HepG2 (cell line): ENCODE measurements around the gene OARD1. TPM values are rescaled to one million over a fixed set of nuclear protein-coding genes. Genes with fewer than 3 reads are reported as not detected.

Experiments used
- ATAC-seq: fragments of 200-7000 bp; cut with Tn5 transposase; 3 replicates; pipeline ENCODE4 v1.9.1; 2020; ENCODE audit warnings: mild to moderate bottlenecking, moderate library complexity
- BruUV-seq: library from RNA; stranded (reverse); fragments of 400-500 nt; replicated peaks from 2 replicates; lab custom pipeline; 2021; lab: Mats Ljungman, UMichigan
- CTCF ChIA-PET: fragments of 300-600 bp; formaldehyde crosslinking; extraction: SDS; loops from one replicate; lab custom pipeline; 2021; ENCODE audit warnings: low total read pairs, inconsistent platforms, low intra/inter-chr PET ratio; lab: Yijun Ruan, JAX
- POLR2A ChIA-PET: fragments of 350-600 bp; sonication (Branson Sonifier 250); formaldehyde crosslinking; loops from one replicate; lab custom pipeline; 2020; ENCODE audit warnings: antibody characterized with exemption, inconsistent platforms; lab: Yijun Ruan, JAX
- DNase-seq: peaks from one replicate; pipeline ENCODE4 v3.0.0-alpha.2; 2015; ENCODE audit warnings: low spot score
- FAIRE-seq: peaks from 3 replicates; lab custom pipeline; 2011; peaks lifted over from hg19 to GRCh38; lab: Jason Lieb, UNC
- H2AFZ ChIP-seq: one replicate; pipeline ENCODE4 v1.6.1; 2011; ENCODE audit warnings: low read length, inconsistent platforms
- H3K27ac ChIP-seq: fragments of 300-600 bp; 3 replicates; pipeline ENCODE4 v1.8.0; 2011; ENCODE audit warnings: mixed run types, mild to moderate bottlenecking, mixed read lengths, low read length, inconsistent platforms; ENCODE audit not compliant: insufficient read depth; ENCODE audit errors: extremely low read length
- H3K27me3 ChIP-seq, 2 experiments: fragments of 200-600 bp in 1 of 2; 2 replicates in 1 of 2; 3 replicates in 1 of 2; pipeline versions ENCODE4 v1.6.0 to v1.8.0; 2011; ENCODE audit warnings: low read length in 2 of 2, mild to moderate bottlenecking in 2 of 2, moderate library complexity in 2 of 2, inconsistent platforms in 1 of 2; ENCODE audit not compliant: insufficient read depth in 2 of 2, control insufficient read depth in 1 of 2
- H3K36me3 ChIP-seq, 2 experiments: fragments of 200-600 bp in 1 of 2; replicated peaks in 1 of 2; 2 replicates in 1 of 2; 3 replicates in 1 of 2; pipeline versions ENCODE4 v1.5.1 to v1.8.0; 2011; ENCODE audit warnings: low read length in 2 of 2, inconsistent platforms in 1 of 2; ENCODE audit not compliant: insufficient read depth in 2 of 2, control insufficient read depth in 1 of 2
- H3K4me1 ChIP-seq: 2 replicates; pipeline ENCODE4 v1.5.1; 2012; ENCODE audit warnings: low read length, inconsistent platforms; ENCODE audit not compliant: insufficient read depth
- H3K4me2 ChIP-seq: 2 replicates; pipeline ENCODE4 v1.6.0; 2011; ENCODE audit warnings: low read depth, low read length, inconsistent platforms
- H3K4me3 ChIP-seq, 3 experiments: fragments of 200-600 bp in 1 of 3; sonication (generic), shearing (Covaris generic) in 1 of 3; replicated peaks in 1 of 3; 2 replicates each; pipeline ENCODE4 v1.5.1; 2011 to 2016; ENCODE audit warnings: low read length in 3 of 3, inconsistent platforms in 2 of 3, low read depth in 2 of 3, mild to moderate bottlenecking in 2 of 3, control low read depth in 1 of 3, mixed read lengths in 1 of 3; ENCODE audit not compliant: insufficient read depth in 1 of 3
- H3K79me2 ChIP-seq: one replicate; pipeline ENCODE4 v1.6.1; 2011; ENCODE audit warnings: low read length, inconsistent platforms; ENCODE audit not compliant: insufficient read depth
- H3K9ac ChIP-seq: 2 replicates; pipeline ENCODE4 v1.6.0; 2011; ENCODE audit warnings: mild to moderate bottlenecking, low read depth, low read length, inconsistent platforms; ENCODE audit not compliant: insufficient read depth
- H3K9me3 ChIP-seq: 2 replicates; pipeline ENCODE4 v1.5.1; 2012; ENCODE audit warnings: mild to moderate bottlenecking, low read length
- H4K20me1 ChIP-seq: 2 replicates; pipeline ENCODE4 v1.6.0; 2011; ENCODE audit warnings: inconsistent platforms, mild to moderate bottlenecking, low read length, moderate library complexity; ENCODE audit not compliant: insufficient read depth
- WGBS: methylation state at CpG from one replicate; pipeline ENCODE4 v1.1.6; 2017; ENCODE audit warnings: low lambda C conversion rate; 5-methylcytosine and 5-hydroxymethylcytosine counted together
- in situ Hi-C: cut with HindIII; loops from 2 replicates; pipeline ENCODE4 v1.10.0; 2017; ENCODE audit warnings: low pct_unique_long_range_greater_than_20kb; ENCODE audit not compliant: extremely low pct_ligation_motif_present
- intact Hi-C: fragments of 100-400 bp; cut with micrococcal nuclease; formaldehyde crosslinking; loops from one replicate; pipeline ENCODE4 v1.10.0; 2022; ENCODE audit not compliant: unreplicated experiment
- polyA plus RNA-seq, 8 experiments: library from polyadenylated mRNA; depleted of rRNA in 3 of 8; stranded (reverse) in 7 of 8; unstranded in 1 of 8; fragments of >200 nt; fragmentation: Illumina TruSeq in 4 of 8; extraction: Trizol in 4 of 8; gene quantifications; 2 replicates each; pipeline versions ENCODE4 v1.2.1 to v1.2.3, GENCODE V29; 2011 to 2016; ENCODE audit warnings: low read depth in 4 of 8, missing spikeins in 1 of 8, mixed read lengths in 1 of 8; ENCODE audit not compliant: insufficient read depth in 1 of 8
- total RNA-seq, 5 experiments: library from RNA; depleted of rRNA; stranded (reverse); fragments of >200 nt; fragmentation: Illumina TruSeq; extraction: Trizol; gene quantifications; 2 replicates each; pipeline ENCODE4 v1.2.3, GENCODE V29; 2016; ENCODE audit warnings: low read depth in 1 of 5
- TF ChIP-seq, protein P1 (sequence below): sonication (generic); formaldehyde crosslinking; IDR thresholded peaks from 2 replicates; pipeline ENCODE4 v1.5.1; 2020; ENCODE audit warnings: mild to moderate bottlenecking, missing genetic modification reagents, moderate library complexity
- TF ChIP-seq, protein P2 (sequence below): sonication (generic); formaldehyde crosslinking; IDR thresholded peaks from 2 replicates; pipeline ENCODE4 v1.8.0; 2022; ENCODE audit warnings: mild to moderate bottlenecking, missing genetic modification reagents, borderline replicate concordance

The OARD1 gene
- total and polyA plus RNA-seq, 2 of the 13 experiments (the other 11 are each of a cell fraction or from before 2014, with no cell fraction given), result 18.4 to 49.0 TPM

- TF ChIP-seq, protein P1, sequence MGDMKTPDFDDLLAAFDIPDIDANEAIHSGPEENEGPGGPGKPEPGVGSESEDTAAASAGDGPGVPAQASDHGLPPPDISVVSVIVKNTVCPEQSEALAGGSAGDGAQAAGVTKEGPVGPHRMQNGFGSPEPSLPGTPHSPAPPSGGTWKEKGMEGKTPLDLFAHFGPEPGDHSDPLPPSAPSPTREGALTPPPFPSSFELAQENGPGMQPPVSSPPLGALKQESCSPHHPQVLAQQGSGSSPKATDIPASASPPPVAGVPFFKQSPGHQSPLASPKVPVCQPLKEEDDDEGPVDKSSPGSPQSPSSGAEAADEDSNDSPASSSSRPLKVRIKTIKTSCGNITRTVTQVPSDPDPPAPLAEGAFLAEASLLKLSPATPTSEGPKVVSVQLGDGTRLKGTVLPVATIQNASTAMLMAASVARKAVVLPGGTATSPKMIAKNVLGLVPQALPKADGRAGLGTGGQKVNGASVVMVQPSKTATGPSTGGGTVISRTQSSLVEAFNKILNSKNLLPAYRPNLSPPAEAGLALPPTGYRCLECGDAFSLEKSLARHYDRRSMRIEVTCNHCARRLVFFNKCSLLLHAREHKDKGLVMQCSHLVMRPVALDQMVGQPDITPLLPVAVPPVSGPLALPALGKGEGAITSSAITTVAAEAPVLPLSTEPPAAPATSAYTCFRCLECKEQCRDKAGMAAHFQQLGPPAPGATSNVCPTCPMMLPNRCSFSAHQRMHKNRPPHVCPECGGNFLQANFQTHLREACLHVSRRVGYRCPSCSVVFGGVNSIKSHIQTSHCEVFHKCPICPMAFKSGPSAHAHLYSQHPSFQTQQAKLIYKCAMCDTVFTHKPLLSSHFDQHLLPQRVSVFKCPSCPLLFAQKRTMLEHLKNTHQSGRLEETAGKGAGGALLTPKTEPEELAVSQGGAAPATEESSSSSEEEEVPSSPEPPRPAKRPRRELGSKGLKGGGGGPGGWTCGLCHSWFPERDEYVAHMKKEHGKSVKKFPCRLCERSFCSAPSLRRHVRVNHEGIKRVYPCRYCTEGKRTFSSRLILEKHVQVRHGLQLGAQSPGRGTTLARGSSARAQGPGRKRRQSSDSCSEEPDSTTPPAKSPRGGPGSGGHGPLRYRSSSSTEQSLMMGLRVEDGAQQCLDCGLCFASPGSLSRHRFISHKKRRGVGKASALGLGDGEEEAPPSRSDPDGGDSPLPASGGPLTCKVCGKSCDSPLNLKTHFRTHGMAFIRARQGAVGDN (CRISPR knock-in tag), result peak; percentile 29; the same call in 1 of the 2 replicates
- TF ChIP-seq, protein P2, sequence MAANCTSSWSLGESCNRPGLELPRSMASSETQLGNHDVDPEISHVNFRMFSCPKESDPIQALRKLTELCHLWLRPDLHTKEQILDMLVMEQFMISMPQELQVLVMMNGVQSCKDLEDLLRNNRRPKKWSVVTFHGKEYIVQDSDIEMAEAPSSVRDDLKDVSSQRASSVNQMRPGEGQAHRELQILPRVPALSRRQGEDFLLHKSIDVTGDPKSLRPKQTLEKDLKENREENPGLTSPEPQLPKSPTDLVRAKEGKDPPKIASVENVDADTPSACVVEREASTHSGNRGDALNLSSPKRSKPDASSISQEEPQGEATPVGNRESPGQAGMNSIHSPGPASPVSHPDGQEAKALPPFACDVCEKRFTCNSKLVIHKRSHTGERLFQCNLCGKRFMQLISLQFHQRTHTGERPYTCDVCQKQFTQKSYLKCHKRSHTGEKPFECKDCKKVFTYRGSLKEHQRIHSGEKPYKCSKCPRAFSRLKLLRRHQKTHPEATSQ (CRISPR knock-in tag), result no peak
- CTCF ChIA-PET, result no interaction called here
- Histone ChIP-seq H4K20me1 (no peaks in the 10 kb centered on the region), H3K4me2 (no peak within 1 kb of the TSS), H2AFZ (no peak within 1 kb of the TSS), H3K4me3 (no peak within 1 kb of the TSS), H3K4me1 (peaks cover 80% of the 10 kb centered on the region), H3K27me3 (no peaks in the 10 kb centered on the region), H3K79me2 (no peaks in the 10 kb centered on the region), H3K9ac (no peak within 1 kb of the TSS), H3K36me3 (no peaks in the 10 kb centered on the region), H3K9me3 (no peaks in the 10 kb centered on the region), H3K27ac (no peak within 1 kb of the TSS)
- in situ Hi-C loops, result loop anchor here (25.0 kb wide), 1 partner anchor 705 kb away; no protein-coding TSS in a partner anchor
- no peak for FAIRE-seq
- 96% methylated on average over 10 of the region's 10 CpGs for WGBS
- intact Hi-C loops, result loop anchor here (5.0 kb wide), 1 partner anchor 45 kb away; no protein-coding TSS in a partner anchor
- POLR2A ChIA-PET, result interaction anchor here (1.3 to 4.2 kb wide), 3 partner anchors 13 to 30 kb away, joined by 4 to 59 read pairs (median 6); partner anchors contain the start of genes APOBEC2, NFYA and OARD1
- DNase-seq, result no peak
- BruUV-seq, result no TSS peak
- ATAC-seq, result no peak
Observed at GRCh38 chr6:41042226-41043055, 29.7 kb downstream of the OARD1 start, which contains the start of gene TSPO2. TSPO2 (plus strand) TSS chr6:41042467; CDS start chr6:41042986, 519 bp downstream.
